NOMO-1 treated with DMSO at 0.1 percent for 48 hours (cell line): ENCODE results near the gene SBNO1.
"Not testable (repeated sequence)": the region's sequence is repeated elsewhere in the genome, so short reads cannot be mapped to it uniquely, and the experiment has no call there.

Experiments used
- DNase-seq: peaks from one replicate; lab custom pipeline; 2025; ENCODE audit not compliant: unreplicated experiment; lab: John Stamatoyannopoulos, UW

SBNO1 gene

DNA sequence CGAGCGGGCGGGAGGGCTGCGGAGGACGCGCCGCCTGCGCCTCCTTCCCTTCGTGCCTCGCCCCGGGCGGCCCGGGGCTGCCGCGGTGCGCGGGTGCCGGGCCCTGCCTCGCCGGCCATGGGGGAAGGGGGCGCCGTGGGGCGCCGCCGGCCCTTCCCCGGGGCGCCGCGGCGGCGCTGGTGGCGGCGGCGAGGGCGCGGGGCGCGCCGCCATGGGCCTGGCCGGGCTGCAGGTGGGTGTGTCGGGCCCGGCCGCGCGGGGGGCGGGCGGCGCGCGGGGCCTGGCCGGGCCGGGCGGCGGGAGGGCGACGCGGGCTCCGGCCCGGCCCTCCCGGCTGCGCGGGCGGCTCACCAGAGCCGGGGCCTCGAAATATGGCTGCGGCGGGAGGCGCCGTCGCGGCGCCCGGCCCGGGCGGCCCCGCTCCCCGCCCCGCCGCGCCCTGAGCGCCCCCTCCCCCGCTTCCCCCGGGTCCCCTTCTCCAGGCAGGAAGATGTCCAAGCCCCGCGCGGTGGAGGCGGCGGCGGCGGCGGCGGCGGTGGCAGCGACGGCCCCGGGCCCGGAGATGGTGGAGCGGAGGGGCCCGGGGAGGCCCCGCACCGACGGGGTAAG is 24.4 kb upstream of the SBNO1 start:
- no peak for DNase-seq

DNA sequence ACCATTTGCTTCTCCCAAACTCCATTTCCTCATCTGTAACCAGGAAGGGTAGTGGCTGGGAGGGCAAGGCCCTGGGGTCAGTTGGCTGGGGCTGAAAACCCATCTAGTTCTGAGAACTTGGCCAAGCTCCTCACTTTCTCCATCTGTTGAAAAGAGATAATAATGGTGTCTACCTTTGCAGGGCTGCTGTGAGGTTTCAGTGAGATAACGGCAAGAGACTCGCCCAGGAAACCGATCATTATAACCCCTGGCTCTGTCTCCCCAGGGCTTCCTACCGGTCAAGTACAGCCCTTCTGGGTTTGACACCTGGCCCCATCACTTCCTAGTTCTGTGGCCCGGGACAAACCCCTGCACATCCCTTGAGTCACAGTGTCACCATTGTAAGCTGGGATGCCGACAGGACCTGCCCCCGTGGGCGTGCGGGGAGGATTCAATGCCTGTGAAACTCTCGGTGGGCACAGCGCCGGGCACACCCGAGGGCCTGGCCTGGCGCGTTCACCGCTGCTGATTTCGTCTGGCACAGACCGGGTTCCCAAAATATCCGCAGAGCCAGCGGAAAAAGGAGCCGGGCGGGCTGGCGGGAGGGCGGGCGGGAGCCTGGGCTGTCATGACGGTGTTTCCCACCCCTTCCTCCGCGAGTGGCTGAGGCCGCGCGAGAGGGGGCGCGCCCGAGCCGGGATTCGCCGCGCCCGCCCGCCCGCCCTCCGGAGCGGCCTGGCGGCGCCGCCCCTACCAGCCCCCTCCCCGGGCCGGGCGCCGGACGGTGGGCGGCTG is 23.7 kb upstream of the SBNO1 start:
- peak; percentile 62 for DNase-seq

DNA sequence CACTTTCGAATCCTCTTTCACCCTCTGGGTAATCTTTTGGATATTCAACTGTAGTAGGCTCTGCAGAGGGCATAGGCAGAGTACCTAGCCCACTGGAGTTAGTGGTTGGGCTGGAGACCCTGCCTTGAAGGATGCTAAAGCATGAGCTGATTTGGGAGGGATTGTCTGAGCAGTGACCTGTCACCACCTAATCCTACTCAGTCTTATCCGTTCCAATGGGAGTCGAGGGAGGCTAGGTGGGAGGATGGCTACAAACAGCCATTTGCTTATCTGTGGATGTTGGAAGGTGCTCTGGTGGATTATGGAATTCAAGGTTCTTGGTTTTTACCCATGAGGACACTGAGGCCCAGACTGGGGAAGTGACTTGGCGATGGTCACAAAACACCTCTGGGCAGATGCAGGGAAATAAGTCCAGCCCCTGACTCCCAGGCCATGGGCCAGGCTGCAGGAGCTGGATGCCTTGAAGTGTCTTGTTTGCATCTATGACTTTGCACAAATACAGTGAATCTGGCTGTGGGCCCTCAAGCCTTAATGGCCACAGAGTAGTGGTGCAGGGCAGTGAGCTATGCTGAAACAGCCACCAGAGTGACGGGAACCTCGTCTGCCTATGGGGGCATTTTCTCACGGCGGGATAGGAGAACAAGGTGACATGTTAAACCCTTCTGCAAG is 23.0 kb upstream of the SBNO1 start:
- DNase-seq = peak; percentile 16

DNA sequence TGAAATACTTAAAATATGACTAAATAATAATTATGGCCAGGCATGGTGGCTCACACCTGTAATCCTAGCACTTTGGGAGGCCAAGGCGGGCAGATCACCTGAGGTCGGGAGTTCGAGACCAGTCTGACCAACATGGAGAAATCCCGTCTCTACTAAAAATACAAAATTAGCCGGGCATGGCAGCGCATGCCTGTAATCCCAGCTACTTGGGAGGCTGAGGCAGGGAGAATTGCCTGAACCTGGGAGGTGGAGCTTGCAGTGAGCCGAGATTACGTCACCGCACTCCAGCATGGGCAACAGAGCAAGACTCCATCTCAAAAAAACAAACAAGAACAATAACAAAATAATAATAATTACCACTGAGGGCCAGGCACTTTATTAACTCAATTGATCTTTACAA is 20.9 kb upstream of the SBNO1 start:
- DNase-seq = not testable (repeated sequence)

DNA sequence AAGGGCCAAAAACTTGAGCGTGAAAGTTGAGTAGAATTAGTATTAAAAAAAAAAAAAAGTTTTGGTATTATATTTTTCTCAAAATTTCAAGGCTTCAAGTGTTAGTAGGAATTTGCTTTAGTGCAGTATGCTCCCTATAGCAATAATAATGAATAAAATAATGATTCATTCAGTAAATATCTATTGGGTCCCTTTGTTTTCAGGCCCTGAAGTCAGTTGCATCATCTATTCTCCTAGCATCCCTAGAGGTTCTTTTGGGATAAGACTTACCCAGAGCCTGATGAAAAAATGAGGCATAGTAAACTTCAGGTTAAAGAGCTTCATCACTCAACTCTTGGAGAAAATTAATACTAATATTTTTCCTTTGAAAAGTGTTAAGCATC is 20.3 kb upstream of the SBNO1 start:
- DNase-seq = no peak

DNA sequence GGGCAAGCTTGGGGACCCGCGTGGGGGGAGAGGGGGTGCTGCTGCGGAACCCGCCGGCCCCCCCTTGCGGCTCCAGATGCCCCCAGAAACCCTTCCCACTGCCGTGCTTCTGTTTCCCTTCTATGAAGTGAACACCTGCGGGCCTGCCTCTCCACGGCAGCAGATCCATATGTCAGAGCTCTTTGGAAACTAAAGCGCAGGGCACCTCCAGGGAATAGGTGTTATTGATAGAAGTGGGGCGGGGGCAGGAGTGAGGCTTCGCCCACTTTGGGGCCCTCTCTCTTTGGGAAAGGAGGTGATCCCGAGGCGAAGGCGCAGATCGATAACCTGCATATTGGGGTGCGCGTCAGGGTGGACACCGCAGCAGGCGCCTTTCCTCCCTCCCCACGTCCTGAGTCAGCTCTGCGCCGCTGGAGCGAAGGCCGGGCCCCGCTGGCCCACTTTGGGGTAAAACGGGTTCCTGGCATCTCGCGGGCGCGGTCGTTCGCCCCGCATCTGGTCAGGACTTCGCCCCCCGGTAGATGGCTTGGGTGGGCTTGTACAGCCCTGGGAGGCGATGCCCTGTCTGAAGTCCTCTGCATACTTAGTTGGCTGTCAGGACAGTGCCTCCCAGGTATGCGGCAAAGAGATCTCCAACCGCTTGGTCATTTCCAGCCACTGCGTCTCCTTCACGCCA is 19.8 kb upstream of the SBNO1 start:
- DNase-seq = no peak

DNA sequence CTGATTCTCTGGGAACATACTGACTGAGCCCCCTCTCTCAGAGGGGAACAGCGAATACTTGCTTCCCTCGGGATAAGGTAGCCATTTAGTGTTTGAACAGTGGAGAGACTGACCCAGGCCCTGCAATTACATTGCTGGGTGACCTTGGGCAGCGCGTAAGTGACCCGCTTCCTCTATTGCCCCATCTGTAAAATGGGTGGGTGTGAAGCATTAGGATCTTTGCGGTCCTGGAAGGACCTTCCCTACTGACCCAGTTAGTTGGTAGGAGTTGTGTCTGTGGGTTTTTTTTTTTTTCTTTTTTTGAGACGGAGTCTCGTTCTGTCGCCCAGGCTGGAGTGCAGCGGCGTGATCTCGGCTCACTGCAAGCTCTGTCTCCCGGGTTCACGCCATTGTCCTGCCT is 18.0 kb upstream of the SBNO1 start:
- DNase-seq = no peak

DNA sequence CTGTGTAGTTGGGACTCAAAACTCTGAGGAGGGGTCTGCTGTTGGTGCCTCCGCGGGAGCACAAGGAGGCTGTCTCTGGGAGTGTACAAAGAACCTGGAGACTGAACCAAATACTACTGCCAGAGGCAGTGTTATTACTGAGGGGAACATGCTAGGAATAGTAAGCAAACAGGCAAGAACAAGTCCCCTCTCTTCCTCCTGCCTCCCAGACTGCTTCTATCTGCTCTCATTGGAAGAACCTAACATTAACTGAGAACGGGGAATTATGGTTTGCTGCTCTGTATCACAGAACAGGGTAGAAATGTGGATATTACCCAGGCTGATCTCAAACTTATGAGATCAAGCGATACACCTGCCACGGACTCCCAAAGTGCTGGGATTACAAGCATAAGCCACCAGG is 14.7 kb upstream of the SBNO1 start:
- DNase-seq = no peak

DNA sequence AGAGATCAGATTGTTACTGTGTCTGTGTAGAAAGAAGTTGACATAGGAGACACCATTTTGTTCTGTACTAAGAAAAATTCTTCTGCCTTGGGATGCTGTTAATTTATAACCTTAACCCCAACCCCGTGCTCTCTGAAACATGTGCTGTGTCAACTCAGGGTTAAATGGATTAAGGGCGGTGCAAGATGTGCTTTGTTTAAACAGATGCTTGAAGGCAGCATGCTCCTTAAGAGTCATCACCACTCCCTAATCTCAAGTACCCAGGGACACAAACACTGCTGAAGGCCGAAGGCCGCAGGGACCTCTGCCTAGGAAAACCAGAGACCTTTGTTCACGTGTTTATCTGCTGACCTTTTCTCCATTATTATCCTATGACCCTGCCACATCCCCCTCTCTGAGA is 7.8 kb upstream of the SBNO1 start:
- DNase-seq = not testable (repeated sequence)

DNA sequence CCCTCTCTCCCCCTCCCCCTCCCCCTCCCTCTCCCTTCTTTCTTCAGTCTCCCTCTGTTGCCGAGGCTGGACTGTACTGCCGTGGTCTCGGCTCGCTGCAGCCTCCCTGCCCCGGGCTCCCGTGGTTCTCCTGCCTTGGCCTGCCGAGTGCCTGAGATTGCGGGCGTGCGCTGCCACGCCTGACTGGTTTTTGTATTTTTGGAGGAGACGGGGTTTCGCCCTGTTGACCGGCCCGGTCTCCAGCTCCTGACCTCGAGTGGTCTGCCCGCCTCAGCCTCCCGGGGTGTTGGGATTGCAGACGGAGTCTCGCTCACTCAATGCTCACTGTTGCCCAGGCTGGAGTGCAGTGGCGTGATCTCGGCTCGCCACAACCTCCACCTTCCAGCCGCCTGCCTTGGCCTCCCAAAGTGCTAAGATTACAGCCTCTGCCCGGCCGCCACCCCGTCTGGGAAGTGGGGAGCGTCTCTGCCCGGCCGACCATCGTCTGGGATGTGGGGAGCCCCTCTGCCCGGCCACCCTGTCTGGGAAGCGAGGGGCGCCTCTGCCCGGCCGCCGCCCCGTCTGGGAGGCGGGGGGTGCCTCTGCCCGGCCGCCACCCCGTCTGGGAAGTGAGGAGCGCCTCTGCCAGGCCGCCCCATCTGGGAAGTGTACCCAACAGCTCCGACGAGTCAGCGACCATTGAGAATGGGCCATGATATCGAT is 7.2 kb upstream of the SBNO1 start:
- DNase-seq = not testable (repeated sequence)

DNA sequence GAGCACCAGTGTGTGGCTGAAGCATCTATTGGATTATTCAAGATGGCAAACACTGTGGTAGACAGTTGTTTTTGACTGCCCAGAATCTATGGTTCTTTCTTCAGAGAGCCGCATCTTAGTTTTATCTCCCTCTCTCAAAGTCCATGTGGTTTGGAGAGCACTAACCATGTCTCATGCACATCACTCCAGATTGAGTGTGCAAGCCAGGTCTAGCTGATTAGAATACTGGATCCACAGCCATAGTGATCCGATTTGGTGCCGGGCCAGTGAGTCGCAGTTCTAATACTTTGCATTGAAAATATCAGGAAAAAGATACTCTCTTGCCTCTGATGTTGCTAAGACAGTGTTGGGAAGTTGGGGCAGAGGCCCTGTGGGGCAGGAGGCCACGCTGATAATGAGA is 4.6 kb upstream of the SBNO1 start:
- DNase-seq = no peak

DNA sequence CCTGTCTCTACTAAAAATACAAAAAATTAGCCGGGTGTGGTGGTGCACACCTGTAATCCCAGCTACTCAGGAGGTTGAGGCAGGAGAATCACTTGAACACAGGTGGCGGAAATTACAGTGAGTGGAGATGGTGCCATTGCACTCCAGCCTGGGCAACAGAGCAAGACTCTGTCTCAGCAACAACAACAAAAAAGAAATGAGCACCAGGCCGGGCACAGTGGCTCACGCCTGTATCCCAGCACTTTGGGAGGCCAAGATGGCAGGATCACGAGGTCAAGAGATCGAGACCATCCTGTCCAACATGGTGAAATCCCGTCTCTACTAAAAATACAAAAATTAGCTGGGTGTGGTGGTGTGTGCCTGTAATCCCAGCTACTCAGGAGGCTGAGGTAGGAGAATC is 3.8 kb upstream of the SBNO1 start:
- DNase-seq = not testable (repeated sequence)

DNA sequence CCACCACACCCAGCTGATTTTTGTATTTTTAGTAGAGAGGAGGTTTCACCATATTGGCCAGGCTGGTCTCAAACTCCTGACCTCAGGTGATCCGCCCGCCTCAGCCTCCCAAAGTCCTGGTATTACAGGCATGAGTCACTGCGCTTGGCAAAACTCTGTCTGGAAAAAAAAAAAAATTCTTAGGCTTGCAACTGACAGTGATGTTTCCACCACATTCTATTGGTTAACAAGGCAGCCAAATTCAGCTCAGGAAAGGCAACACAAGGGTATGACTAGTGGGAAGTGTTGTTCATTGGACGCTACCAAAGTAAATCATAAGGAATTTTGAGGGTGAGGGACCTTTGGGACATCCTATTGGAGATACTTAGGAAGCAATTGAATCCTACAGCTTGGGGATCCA is 2.9 kb upstream of the SBNO1 start:
- no peak for DNase-seq

DNA sequence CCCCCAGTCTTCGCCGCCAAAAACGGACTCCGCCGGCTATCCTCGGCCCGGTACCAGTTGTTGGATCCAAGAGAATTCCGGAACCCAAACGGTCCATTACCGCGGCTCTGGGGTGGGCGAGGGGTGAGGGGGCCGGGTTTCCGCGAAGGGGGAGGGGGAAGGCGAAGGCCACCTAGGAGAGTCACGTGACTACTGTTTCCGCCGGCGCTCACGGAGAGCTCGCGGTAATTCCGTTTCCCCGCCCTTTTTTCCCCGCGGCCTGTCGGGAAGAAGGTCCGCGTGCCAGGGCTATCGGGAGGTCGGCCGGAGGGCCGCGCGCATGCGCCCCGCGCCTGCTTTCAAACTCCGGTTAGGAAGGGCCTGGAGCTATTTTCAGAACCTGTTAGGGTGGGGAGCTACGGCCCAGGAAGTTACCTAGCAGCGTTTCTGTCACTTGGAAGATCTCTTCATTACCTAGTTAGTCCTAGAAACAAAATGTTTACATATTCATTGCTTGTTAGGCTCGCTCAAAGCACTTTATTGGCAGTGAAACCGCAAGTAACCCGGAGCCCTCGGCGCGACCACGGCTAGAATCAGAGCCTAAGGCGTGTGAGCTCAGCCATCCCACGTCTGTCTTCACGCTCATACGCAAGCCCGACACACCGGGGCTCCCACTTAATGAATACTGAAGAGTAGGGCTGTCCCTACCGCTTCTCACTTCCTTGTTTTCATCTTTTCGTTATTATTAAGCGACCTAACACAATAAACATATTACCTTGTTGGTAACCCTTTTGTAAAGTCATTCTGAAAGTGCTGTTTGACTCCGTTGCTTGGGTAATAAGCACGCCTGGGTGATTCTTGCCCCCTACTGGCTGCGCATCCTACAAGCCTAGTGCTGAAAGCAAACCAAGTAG is 624 bp upstream of the SBNO1 start:
- peak; percentile 99 for DNase-seq

DNA sequence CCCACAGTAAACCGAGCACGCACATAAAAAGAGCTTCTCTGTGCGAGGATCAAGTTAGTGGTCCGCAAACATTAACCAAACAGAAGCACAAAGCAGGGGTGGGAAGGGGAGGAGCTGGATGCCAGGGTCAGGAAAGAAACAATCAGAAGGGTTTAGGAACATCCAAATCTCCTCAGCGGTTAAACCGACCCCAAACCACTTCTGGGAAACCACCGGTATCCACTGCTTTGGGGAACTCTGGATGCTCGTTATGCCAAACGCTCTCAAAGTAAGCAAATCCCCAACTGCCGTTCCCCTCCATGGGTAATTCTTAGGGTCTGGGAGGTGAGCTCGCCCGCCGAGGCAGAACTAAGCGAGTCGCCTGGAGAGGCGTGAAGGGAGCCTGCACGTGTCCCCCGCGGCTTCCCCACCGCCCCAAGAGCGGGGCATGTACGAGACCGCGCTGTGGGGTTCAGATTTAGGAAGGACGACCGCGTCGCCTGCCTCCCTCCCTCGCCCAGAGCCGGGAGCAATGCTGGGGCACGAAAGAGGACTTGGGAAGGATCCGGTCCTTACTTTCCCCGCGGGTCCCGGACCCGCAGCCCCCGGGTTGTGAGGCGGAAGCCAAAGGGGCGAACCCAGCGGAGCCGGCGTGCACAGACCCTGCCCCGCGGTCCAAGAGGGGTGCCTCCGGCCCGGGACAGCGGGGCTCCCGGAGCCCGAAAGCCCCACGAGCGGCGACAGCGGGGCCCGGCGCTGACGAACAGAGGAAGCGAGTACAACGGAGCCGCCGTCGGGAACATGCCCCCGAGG is 711 bp downstream of the SBNO1 start:
- peak; percentile 47 for DNase-seq

DNA sequence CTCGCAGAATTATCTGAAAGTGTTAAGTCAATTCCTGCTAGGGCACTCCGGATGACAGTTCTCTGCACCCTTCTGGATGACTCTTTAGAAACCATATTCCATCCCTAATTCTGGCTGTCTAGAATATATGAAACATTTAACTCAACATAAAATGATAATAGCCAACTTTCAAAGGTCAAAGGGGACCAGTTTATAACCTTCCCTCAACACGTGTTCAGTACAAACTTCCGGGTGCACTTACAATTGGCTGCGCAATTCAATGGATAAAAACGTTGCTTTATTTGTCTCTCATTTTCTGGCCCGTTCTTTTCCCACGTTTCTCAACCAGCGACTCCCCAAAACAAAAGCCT is 1.3 kb downstream of the SBNO1 start:
- peak; percentile 47 for DNase-seq

DNA sequence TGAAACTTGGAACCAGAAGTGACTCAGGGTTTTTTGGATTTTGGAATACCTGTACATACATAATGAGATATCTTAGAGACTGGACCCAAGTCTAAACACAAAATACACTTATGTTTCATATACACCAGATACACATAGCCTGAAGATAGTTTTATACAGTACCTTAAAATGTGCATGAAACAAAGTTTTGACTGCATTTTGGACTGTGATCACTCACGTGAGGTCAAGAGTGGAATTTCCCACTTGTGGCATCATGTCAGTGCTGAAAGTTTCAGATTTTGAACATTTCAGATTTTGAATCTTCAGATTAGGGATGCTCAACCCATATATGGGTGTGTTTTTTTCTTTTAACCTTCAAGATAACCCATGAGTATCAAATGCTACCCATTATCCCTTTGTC is 6.6 kb downstream of the SBNO1 start:
- DNase-seq = no peak

DNA sequence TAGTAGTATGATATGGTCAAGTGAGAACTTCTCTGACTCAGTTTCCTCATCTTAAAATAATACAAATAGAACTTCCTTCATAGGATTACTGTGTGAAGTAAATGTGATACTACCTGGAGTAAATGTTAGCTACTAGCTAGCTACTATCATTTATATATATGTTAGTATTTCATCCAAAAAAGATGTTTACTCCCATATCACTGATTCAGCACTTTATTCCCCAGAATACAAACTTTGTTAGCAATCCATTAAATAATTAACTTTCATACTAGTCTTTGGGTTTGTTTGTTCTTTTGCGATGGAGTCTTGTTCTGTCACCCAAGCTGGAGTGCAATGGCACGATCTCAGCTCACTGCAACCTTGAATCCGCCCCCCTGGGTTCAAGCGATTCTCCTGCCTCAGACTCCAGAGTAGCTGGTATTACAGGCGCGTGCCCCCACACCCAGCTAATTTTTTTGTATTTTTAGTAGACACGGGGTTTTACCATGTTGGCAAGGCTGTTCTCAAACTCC is 8.4 kb downstream of the SBNO1 start:
- no peak for DNase-seq

DNA sequence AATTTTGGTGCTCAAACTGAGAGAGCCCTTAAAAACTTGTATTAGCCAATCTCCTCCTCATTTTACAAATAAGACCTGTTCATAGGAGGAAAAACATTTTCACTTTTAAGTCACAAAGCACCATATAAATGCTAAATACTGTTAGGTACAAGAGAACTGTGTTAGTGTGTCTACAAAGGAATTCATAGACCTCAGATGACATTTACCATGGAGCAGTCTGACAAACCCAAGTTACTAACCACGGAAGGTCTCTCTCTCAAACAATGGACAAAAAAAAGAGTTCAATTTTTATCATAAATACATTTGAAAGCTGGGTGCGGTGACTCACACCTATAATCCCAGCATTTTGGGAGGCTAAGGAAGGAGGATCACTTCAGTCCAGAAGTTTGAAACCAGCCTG is 10.0 kb downstream of the SBNO1 start:
- no peak for DNase-seq
